Activated T-helper 9 cell treated with anti-CD3 and anti-CD28 coated beads, Interleukin-2, amount 50 U/mL, for 16 hours (primary cell): ENCODE measurements around the gene SLC22A5.
"Not testable (repeated sequence)": the region's sequence is repeated elsewhere in the genome, so short reads cannot be mapped to it uniquely, and the experiment has no call there.

Source experiments
- DNase-seq: peaks from one replicate; pipeline ENCODE4 v3.0.0-alpha.2; 2020; ENCODE audit warnings: low read depth

SLC22A5 gene

GRCh38 chr5:132388244-132389050 lies 18.9 kb downstream of the SLC22A5 start:
- no peak for DNase-seq

GRCh38 chr5:132389051-132389331 lies 19.5 kb downstream of the SLC22A5 start:
- DNase-seq = no peak

- no peak for DNase-seq
These were observed 20.2 kb downstream of the SLC22A5 start for GRCh38 chr5:132389585-132390286.

GRCh38 chr5:132391247-132391646 lies 21.7 kb downstream of the SLC22A5 start:
- no peak for DNase-seq

GRCh38 chr5:132391870-132392269 lies 22.4 kb downstream of the SLC22A5 start:
- no peak for DNase-seq

DNA sequence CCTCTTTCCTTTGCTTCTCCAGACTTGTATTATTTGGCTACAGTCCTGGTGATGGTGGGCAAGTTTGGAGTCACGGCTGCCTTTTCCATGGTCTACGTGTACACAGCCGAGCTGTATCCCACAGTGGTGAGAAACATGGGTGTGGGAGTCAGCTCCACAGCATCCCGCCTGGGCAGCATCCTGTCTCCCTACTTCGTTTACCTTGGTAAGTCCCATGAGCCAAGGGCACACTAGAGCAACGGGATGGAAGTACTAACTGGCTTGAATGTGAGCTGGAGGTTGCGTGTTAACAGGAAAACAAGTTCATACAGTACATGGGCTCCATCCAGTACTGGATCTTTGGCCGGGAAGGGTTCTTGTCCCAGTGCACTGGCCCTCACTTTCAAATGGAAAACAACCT lies 22.9 kb downstream of the SLC22A5 start:
- DNase-seq = no peak

DNA sequence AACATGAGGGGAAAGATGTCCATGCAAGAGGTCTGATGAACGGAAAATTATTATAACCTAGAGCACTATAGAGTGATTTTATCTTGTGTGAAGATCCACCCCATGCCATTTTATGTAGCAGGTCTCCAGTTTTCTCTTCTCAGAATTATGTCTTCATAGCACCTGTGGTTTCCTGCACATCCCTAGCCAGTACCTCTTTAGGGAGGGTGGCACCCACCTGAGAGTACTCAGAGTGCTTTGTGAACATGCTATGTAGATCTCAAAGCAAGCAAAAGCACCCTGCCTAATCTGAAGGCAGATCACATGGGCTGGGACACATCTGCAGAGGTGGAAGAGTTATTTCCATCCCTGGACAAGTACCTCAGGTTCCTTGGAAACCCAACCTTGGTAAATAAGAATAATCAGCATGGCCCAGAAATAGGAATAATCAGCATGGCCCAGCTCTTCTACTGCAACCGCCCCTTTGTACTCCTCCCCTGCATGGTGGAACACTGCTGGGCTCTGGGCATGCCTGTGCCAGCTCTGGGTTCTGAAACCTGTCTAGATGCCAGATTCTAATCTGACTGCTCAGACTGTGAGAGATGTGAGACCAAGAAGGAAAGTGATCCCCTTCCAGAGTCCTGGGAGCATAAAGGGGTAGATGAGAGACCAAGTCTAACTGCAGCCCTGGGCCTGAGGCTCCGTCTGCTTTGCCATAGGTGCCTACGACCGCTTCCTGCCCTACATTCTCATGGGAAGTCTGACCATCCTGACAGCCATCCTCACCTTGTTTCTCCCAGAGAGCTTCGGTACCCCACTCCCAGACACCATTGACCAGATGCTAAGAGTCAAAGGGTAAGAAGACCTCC lies 23.7 kb downstream of the SLC22A5 start:
- no peak for DNase-seq

GRCh38 chr5:132394667-132395259 lies 25.3 kb downstream of the SLC22A5 start:
- DNase-seq = no peak

- DNase-seq = no peak
These were observed 27.1 kb downstream of the SLC22A5 start for GRCh38 chr5:132396589-132397031.

DNA sequence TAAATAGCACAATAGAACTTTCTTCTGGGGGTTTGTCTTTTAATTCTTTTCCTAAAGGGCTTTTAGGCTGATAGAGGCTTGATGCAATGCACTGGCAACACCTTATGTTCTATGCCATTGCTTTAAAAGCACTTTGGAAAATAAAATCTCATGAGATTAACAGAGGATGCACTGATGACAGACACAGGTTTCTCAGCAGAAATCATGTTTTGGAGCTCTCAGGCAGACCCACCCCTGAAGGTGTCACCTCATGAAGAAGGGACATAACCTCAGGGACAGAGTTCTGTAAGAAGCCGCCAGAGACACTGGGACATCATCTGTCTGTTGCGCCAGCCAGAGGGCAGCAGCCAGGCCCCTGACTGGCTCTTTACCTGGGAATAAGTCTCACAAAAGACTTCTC lies 27.7 kb downstream of the SLC22A5 start:
- no peak for DNase-seq

GRCh38 chr5:132397936-132398675 lies 28.6 kb downstream of the SLC22A5 start:
- DNase-seq = not testable (repeated sequence)

DNA sequence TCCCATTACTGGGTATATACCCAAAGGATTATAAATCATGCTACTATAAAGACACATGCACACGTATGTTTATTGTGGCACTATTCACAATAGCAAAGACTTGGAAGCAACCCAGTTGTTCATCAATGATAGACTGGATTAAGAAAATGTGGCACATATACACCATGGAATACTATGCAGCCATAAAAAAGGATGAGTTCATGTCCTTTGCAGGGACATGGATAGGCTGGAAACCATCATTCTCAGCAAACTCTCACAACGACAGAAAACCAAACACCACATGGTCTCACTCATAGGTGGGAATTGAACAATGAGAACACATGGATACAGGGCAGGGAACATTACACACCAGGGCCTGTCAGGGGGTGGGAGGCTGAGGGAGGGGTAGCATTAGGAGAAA lies 34.5 kb downstream of the SLC22A5 start:
- not testable (repeated sequence) for DNase-seq

- DNase-seq = no peak
These were observed 36.1 kb downstream of the SLC22A5 start for GRCh38 chr5:132405646-132406045.

GRCh38 chr5:132406144-132406783 lies 36.8 kb downstream of the SLC22A5 start:
- DNase-seq = no peak

DNA sequence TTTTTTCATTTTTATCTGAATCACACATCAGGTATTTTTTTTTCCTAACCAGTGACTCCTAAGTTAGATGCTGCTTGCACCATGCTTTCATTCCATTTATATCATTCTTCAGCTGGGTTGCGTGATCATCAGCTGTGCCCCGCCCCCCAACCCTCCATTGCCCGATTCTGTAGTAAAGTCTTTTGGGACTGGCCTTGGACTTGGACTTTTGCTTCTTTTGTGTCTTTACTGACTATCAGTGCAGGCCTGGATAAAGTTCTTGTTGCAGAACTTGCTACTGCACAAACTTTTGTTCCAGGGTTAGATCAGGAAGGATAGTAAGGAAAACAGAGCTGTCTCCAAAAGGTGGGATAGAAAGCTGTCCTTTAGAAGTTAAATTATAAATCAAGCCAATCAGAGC lies 38.5 kb downstream of the SLC22A5 start:
- no peak for DNase-seq

GRCh38 chr5:132408456-132408855 lies 38.9 kb downstream of the SLC22A5 start:
- no peak for DNase-seq

GRCh38 chr5:132408965-132409364 lies 39.5 kb downstream of the SLC22A5 start:
- DNase-seq = no peak

DNA sequence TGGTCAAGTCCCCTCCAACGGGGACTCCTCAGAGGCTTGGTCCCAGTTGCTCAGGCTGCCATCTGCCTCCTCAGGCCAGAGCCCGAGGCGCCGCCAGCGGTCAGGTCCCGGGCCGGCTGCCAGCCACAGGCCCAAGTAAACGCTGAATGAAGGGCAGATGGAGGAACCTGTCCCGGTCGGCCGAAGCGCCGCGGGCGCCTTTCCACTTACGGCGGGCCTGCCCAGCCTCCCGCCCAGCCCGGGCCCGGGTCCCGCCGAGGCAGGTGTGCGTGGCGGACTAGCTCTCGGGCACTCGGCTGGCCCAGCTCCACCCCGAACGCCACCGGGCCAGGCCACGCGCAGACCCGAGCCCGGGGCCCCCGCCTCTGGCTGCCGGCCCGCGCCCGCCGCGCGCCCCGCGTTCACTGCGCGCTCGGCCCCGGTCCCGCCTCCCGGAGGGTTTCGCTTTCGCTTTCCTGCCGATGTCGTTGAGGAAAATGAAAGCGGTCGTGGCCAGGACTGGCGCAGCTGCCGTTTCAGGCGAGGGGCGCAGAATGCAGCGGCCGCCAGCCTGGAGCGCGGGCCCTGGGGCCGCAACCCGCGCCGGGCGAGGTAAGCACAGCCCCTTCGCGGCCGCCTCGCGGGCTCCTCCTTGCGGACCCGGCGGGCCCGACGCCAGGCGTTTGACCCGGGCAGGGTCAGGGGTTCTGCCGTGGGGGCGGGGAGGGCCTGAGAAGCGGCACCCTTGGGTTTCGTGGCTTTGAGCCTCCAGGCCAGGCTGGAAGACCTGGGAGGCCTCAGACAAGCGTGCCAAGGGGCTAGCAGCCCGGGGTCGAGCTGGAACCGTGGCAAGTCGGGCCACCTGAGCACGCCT lies 41.2 kb downstream of the SLC22A5 start:
- peak; percentile 79 for DNase-seq

DNA sequence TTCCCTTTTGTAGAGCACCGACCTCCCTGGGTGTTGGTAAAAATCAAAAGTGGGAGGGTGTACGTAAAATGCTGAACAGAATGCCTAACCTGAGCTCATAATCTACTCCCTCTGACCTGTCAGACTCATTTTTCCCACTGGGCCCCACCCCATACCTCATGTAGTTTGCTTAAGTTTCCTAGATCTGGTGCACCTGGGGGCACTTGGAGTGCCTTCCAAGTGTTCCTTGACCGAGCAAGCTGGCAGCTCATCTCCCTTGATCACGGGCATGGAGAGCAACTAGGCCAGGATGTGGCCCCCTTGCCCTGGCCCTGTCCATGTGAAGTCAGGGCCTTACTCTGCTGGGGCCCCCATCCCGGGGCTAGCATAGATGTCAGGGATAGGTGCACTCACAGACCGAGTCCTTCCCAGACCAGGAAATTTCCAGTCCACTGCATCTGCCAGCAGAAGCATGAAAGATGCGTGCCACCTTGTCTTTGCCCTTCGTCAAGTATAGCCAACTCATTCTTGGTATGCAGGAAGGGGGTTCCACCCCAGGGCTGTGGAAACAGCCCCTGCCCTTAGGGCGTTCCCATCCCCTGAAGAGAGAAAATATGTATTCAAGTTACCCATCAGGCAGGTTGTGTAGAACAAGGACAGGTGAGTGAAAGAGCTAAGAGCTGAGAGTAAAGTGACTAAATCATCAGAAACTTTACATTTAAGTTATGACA lies 41.9 kb downstream of the SLC22A5 start:
- no peak for DNase-seq

GRCh38 chr5:132413567-132413966 lies 44.1 kb downstream of the SLC22A5 start:
- no peak for DNase-seq
